Cerebellar nuclear complex (tissue), 1 donor: ENCODE measurements around the gene PCDHGB4.
"Not testable (repeated sequence)": the region's sequence is repeated elsewhere in the genome, so short reads cannot be mapped to it uniquely, and the experiment has no call there.

ENCODE experiments used
- DNase-seq, 2 experiments: peaks; one replicate each; lab custom pipeline; 2025; lab: John Stamatoyannopoulos, UW

The PCDHGB4 gene

GRCh38 chr5:141387557-141388311 is at the start of gene PCDHGB4:
Gene PCDHGB4, plus strand, starts transcription at chr5:141387698. Its CDS starts 187 bp downstream, at chr5:141387885.
- DNase-seq, result not testable (repeated sequence)

- DNase-seq, result no peak
These were observed 48.8 kb upstream of the PCDHGB4 start, which contains the start of gene PCDHGA2 for GRCh38 chr5:141338538-141339306. Gene PCDHGA2, plus strand, starts transcription at chr5:141338760.

DNA sequence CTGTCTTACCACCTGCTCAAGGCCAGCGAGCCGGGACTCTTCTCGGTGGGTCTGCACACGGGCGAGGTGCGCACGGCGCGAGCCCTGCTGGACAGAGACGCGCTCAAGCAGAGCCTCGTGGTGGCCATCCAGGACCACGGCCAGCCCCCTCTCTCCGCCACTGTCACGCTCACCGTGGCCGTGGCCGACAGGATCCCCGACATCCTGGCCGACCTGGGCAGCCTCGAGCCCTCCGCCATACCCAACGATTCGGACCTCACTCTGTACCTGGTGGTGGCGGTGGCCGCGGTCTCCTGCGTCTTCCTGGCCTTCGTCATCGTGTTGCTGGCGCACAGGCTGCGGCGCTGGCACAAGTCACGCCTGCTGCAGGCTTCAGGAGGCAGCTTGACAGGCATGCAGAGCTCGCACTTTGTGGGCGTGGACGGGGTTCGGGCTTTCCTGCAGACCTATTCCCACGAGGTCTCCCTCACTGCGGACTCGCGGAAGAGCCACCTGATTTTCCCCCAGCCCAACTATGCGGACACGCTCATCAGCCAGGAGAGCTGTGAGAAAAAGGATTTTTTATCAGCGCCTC is 46.6 kb upstream of the PCDHGB4 start:
- DNase-seq, result not testable (repeated sequence)

DNA sequence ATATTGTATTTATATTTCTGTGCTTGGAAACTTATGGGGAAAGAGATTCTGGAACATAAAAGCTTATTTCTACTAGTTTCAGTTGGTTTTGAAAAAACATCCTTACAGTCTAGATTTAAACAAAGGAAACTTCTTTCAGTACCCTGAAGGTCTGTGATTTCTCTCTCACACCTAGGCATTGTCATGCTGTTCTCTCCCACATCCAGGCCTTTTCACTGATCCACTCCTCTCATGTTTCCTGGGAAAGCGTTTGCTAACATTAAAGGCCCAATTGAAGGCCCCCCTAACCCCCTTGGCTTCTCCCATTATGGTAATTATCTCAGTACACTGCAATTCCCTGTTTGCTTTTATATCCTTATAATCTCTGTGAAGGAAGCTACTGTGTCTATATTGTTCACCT is 44.7 kb upstream of the PCDHGB4 start:
- DNase-seq, result no peak

DNA sequence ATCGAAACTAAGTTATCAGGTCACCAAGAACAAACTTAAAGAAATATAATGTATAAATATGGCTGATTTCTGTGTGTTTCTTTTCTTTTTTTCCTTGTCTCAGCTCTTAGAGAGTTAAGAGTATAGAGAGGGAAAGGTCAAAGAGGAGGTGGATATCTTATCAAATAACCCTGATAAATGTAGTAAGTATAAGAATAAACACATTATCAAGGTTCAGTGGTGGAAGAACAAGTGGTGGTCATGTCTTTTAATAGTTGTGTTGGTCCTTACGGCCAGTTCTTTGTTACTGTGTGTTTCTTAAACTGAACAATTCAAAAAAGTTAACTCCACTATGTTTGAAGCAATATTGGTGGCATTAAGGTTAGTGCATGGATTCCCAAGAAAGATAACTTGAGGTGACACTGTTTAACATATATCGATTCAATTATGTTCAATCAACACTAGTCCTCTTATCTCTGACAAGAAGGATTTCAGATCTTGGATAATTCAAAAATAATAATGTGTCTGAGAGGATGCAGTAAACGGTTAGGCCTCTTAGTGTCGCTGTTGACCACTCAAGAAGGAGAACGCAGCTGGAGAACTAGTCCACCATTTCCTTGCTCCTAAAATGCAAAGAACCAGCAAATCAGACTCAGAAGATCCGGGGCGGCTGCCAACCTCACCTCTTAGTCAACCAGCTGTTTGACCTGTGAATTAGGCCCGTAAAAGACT is 44.1 kb upstream of the PCDHGB4 start, which contains the start of gene PCDHGA3:
PCDHGA3 (plus strand) TSS at position 588 of the 711 bp plus-strand sequence. CDS start 205 bp downstream, outside the sequence.
- no peak for DNase-seq

DNA sequence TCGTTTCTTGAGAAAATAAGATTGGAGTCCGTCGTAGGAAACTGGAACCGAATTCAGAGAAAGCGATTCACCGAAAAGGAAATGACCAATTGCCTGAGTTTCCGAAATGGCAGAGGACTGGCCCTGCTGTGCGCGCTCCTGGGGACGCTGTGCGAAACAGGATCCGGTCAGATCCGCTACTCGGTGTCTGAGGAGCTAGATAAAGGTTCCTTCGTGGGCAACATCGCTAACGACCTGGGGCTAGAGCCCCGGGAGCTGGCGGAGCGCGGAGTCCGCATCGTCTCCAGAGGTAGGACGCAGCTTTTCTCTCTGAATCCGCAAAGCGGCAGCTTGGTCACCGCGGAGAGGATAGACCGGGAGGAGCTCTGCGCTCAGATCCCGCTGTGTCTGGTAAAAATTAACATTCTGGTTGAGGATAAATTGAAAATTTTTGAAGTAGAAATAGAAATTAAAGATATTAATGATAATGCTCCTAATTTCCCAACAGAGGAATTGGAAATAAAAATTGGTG is 43.5 kb upstream of the PCDHGB4 start:
- DNase-seq, result no peak

DNA sequence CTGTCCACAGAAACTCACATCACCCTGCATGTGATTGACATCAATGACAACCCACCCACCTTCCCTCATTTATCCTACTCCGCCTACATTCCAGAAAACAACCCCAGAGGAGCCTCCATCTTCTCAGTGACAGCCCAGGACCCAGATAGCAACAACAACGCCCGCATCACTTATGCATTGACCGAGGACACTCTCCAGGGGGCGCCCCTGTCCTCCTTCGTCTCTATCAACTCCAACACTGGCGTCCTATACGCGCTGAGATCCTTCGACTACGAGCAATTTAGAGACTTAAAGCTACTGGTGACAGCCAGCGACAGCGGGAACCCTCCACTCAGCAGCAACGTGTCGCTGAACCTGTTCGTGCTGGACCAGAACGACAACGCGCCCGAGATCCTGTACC is 42.2 kb upstream of the PCDHGB4 start:
- no peak for DNase-seq

DNA sequence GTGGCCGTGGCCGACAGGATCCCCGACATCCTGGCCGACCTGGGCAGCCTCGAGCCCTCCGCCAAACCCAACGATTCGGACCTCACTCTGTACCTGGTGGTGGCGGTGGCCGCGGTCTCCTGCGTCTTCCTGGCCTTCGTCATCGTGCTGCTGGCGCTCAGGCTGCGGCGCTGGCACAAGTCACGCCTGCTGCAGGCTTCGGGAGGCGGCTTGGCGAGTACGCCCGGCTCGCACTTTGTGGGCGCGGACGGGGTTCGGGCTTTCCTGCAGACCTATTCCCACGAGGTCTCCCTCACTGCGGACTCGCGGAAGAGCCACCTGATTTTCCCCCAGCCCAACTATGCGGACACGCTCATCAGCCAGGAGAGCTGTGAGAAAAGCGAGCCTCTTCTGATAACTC is 41.5 kb upstream of the PCDHGB4 start:
- not testable (repeated sequence) for DNase-seq

DNA sequence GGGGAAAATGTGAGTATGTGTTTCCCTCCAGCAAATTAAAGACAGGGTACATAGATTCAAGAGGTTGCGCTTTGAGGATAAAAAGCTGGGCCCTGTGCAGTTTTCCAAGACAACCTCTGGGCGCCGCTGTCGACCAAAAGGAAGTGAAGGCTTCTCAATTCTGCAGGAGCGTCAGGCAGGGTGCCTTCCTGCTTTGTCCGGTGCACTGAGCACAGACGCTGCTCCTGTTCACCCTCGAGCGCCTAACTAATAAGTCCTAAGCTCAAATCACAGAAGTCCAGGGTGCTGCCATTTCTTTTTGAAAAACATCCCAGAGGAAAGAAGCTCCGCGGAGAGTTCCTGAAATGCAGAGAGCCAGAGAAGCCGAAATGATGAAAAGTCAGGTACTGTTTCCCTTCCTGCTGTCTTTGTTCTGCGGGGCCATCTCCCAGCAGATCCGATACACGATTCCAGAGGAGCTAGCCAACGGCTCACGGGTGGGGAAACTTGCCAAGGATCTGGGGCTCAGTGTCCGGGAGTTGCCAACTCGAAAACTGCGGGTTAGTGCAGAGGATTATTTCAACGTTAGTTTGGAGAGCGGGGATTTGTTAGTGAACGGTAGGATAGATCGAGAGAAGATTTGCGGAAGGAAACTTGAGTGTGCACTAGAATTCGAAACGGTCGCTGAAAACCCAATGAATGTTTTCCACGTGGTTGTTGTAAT is 37.4 kb upstream of the PCDHGB4 start, which contains the start of gene PCDHGB1:
PCDHGB1 (plus strand) TSS at position 183 of the 703 bp plus-strand sequence; CDS start at position 345, 162 bp downstream.
- DNase-seq, result no peak

GRCh38 chr5:141351591-141351990 is 35.9 kb upstream of the PCDHGB4 start:
- DNase-seq, result no peak

- DNase-seq, result no peak
These were observed 32.5 kb upstream of the PCDHGB4 start, which contains the start of gene PCDHGA4 for GRCh38 chr5:141354900-141355469. Gene PCDHGA4, plus strand, starts transcription at chr5:141355021. Its CDS starts 87 bp downstream, at chr5:141355108.

DNA sequence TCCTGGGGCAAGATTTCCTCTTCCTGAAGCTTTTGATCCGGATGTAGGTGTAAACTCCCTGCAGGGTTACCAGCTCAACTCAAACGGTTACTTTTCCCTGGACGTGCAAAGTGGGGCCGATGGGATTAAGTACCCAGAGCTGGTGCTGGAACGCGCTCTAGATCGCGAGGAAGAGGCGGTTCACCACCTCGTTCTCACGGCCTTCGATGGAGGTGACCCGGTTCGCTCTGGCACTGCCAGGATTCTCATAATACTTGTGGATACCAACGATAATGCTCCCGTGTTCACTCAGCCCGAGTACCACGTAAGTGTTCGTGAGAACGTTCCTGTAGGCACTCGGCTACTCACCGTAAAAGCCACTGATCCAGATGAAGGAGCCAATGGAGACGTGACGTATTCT is 31.9 kb upstream of the PCDHGB4 start:
- DNase-seq, result no peak

DNA sequence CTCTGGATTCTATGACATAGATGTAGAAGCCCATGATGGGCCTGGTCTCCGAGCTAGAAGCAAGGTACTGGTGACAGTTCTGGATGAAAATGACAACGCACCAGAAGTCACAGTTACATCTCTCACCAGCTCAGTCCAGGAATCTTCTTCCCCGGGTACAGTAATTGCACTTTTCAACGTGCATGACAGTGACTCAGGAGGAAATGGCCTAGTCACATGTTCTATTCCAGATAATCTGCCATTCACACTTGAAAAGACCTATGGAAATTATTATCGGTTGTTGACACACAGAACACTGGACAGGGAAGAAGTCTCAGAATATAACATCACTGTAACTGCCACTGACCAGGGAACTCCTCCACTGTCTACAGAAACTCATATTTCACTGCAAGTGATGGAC is 31.4 kb upstream of the PCDHGB4 start:
- DNase-seq, result no peak

GRCh38 chr5:141356950-141357349 is 30.5 kb upstream of the PCDHGB4 start:
- no peak for DNase-seq

DNA sequence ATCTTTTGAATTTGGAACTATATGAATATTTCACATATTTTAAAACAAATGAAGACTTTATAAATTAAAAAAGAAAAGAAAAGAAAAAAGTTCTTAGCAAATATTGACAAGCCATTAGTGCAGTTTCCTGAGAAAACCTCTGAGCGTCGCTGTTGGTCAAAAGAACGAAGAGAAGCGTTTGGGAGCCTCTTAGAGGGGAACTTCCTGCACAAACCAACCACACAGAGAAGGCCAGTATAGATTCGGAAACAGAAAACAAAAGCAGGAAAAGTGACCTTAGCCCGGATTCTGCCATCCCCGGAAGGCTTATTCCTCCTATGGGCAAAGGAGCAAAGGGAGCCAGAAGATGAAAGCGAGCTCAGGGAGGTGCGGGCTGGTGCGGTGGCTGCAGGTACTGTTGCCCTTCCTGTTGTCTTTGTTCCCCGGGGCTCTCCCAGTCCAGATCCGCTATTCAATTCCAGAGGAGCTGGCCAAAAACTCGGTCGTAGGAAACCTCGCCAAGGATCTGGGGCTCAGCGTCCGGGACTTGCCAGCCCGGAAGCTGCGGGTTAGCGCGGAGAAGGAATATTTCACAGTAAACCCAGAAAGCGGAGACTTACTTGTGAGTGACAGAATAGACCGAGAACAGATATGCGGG is 27.6 kb upstream of the PCDHGB4 start, which contains the start of gene PCDHGB2:
PCDHGB2 (plus strand) TSS at position 205 of the 637 bp plus-strand sequence; CDS start at position 347, 142 bp downstream.
- no peak for DNase-seq

- no peak for DNase-seq
These were observed 26.8 kb upstream of the PCDHGB4 start for GRCh38 chr5:141360685-141361084.

GRCh38 chr5:141362719-141363118 is 24.8 kb upstream of the PCDHGB4 start:
- DNase-seq, result no peak

- no peak for DNase-seq
These were observed 23.4 kb upstream of the PCDHGB4 start, which contains the start of gene PCDHGA5 for GRCh38 chr5:141363952-141364660. Gene PCDHGA5, plus strand, starts transcription at chr5:141364162. Its CDS starts 169 bp downstream, at chr5:141364331.
